ENCODE data around the gene MYO1D. TPM values are rescaled to one million over a fixed set of nuclear protein-coding genes. Genes with fewer than 3 reads are reported as not detected.

MYO1D gene
- total and polyA plus RNA-seq, 7 donors: 6.2 to 184 (median 21.6) TPM

DNA sequence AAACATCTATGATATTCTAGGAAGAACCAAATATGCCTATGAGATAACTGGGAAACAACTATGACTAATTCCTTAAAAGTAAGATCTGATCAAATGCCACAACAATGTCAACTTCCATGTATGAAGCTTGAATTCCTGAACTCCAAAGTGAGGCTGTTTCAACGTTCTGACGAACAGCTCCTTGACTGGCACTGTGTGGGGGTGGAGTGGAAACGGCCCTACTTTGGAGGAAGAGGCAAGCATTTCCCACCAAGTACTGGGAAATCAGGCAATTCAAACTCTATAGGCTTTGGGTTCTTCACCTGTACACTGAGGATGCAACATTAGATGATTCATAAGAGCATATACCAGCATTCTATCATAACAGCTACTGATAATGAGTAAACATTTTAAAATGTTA lies 203.0 kb downstream of the MYO1D start:
- no peak overlapping the region for H3K4me3 ChIP-seq
- no peak overlapping the region for H3K27ac ChIP-seq
- DNase-seq: no peak
- intact Hi-C loops (cut with DNase I): no loop called here
- no peaks in the 10 kb centered on the region for H3K9me3 ChIP-seq
- no peak for TF ChIP-seq POLR2A (IDR thresholded peaks at IDR 0.05)
- TF ChIP-seq, protein P1, sequence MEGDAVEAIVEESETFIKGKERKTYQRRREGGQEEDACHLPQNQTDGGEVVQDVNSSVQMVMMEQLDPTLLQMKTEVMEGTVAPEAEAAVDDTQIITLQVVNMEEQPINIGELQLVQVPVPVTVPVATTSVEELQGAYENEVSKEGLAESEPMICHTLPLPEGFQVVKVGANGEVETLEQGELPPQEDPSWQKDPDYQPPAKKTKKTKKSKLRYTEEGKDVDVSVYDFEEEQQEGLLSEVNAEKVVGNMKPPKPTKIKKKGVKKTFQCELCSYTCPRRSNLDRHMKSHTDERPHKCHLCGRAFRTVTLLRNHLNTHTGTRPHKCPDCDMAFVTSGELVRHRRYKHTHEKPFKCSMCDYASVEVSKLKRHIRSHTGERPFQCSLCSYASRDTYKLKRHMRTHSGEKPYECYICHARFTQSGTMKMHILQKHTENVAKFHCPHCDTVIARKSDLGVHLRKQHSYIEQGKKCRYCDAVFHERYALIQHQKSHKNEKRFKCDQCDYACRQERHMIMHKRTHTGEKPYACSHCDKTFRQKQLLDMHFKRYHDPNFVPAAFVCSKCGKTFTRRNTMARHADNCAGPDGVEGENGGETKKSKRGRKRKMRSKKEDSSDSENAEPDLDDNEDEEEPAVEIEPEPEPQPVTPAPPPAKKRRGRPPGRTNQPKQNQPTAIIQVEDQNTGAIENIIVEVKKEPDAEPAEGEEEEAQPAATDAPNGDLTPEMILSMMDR (IDR thresholded peaks at IDR 0.05): no peak
- TF ChIP-seq EP300 (IDR thresholded peaks at IDR 0.05): no peak
- no peak for TF ChIP-seq POLR2AphosphoS5 (IDR thresholded peaks at IDR 0.05)
- H3K4me1 ChIP-seq: no peaks in the 10 kb centered on the region
- WGBS, 2 donors: 84 to 93% methylated on average over 3 of the region's 3 CpGs
- H3K36me3 ChIP-seq: no peaks in the 10 kb centered on the region
- no peaks in the 10 kb centered on the region for H3K27me3 ChIP-seq

DNA sequence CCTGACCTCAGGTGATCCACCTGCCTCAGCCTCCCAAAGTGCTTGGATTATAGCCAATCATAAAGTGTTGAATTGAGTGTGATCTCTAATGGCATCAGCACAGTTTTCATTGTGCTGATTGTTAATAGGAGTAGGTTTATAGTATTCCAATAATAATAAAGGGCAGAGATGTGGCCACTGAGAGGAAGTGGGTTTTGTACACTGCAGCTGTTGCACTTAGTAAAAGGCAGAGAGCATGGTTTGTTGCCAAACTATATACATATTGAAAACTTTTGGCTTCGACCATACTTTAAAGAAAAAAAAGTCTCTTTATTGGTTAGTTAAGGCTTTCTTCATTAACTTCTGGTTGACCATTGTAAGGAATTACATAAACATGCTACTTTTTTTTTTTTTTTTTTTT lies 204.2 kb downstream of the MYO1D start:
- Histone ChIP-seq H3K4me1 (no peaks in the 10 kb centered on the region), H3K4me3 (no peak overlapping the region), H3K36me3 (no peaks in the 10 kb centered on the region), H3K27me3 (no peaks in the 10 kb centered on the region), H3K27ac (no peak overlapping the region), H3K9me3 (no peaks in the 10 kb centered on the region)
- intact Hi-C loops (cut with DNase I): no loop called here
- no peak for DNase-seq
- WGBS, 2 donors: 27 to 84% methylated on average over 1 of the region's 1 CpG
- TF ChIP-seq POLR2A (IDR thresholded peaks at IDR 0.05) (no peak), POLR2AphosphoS5 (IDR thresholded peaks at IDR 0.05) (no peak), EP300 (IDR thresholded peaks at IDR 0.05) (no peak)
- TF ChIP-seq, protein P1 (IDR thresholded peaks at IDR 0.05): no peak

DNA sequence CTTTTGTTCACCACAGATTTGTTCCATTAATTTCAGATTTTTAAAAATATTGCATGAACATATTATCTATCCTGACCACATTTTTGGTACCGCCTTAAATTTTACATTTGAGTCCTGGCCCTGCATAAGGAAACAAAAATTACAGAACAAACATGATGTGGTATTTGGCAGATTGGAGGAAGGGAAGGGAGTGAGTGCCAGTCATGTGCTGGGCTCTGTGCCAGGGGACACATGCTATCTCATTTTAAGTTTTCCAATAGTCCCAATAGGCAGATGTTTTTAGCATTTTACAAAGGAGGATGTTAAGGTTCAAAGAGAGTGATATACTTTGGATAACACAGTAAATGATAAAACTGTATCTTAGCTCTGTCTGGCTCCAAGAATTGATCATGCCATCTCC lies 205.0 kb downstream of the MYO1D start:
- 65 to 93% methylated on average over 1 of the region's 1 CpG for whole genome bisulfite sequencing, 2 donors
- Histone ChIP-seq H3K27me3 (no peaks in the 10 kb centered on the region), H3K4me3 (no peak overlapping the region), H3K4me1 (no peaks in the 10 kb centered on the region), H3K27ac (no peak overlapping the region), H3K36me3 (no peaks in the 10 kb centered on the region), H3K9me3 (no peaks in the 10 kb centered on the region)
- intact Hi-C loops (cut with DNase I): no loop called here
- TF ChIP-seq POLR2AphosphoS5 (IDR thresholded peaks at IDR 0.05) (no peak), POLR2A (IDR thresholded peaks at IDR 0.05) (no peak), EP300 (IDR thresholded peaks at IDR 0.05) (no peak)
- TF ChIP-seq, protein P1 (IDR thresholded peaks at IDR 0.05): no peak
- peak; percentile 69 for DNase-seq

DNA sequence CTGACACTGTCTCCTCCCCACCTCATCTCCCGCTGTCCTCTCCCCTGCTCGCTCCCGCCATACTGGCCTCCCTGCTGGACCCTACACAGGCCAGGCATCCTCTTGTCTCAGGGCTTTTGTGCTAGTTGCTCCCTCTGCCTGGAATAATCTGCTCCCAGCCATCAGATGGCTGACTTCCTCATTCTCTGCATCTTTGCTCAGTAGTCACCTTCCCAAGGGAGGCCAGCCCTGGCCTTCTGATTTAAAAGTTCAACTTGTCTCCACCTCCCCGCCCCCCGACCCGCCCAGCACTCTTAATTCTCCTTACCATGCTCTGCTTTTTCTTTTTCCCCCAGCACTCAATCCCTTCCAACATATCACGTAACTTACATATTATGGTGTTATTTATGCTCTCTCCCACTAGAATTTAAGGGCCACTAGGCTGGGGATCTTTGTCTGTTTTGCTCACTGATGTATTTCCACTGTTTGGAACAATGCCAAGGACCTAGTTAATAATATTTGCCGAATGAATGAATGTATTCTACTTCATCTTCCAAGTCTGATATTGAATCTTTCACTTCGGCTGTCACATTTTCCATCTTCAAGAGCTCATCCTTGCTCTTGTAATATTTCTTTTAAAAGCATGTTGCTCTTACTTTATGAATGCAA lies 211.9 kb downstream of the MYO1D start:
- DNase-seq: no peak
- no peak overlapping the region for H3K4me3 ChIP-seq
- intact Hi-C loops (cut with DNase I): no loop called here

More for the DNA sequence above, 211.9 kb downstream of the MYO1D start:
- Histone ChIP-seq H3K27me3 (no peaks in the 10 kb centered on the region), H3K27ac (no peak overlapping the region), H3K36me3 (no peaks in the 10 kb centered on the region), H3K9me3 (no peaks in the 10 kb centered on the region), H3K4me1 (no peaks in the 10 kb centered on the region)
- WGBS, 2 donors: 89 to 91% methylated on average over 9 of the region's 9 CpGs
- TF ChIP-seq, protein P1 (IDR thresholded peaks at IDR 0.05): no peak
- TF ChIP-seq POLR2AphosphoS5 (IDR thresholded peaks at IDR 0.05): no peak
- no peak for TF ChIP-seq POLR2A (IDR thresholded peaks at IDR 0.05)
- TF ChIP-seq EP300 (IDR thresholded peaks at IDR 0.05): no peak
